Measurements from ENCODE around the gene GAB2.

Gene GAB2

DNA sequence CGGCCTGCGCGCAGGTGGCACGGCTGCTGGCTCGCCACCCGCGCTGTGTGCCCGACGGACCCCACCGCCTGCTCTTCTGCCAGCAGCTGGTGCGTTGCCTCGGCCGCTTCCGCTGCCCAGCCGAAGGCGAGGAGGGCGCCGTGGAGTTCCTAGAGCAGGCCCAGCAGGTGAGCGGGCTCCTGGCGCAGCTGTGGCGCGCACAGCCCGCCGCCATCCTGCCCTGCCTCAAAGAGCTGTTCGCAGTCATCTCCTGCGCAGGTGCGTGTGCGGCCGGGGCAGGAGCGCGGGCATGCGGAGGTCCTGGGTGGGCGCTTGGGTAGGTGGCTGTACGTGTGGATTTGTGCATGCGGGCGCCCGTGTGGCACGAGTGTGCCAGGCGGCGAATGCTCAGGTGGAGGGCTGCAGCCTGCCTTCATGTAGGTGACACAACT is 220.9 kb downstream of the GAB2 start:
- Histone ChIP-seq H3K36me3 (peaks cover 0 to 78% (median 10%) of the 10 kb centered on the region in 11 experiments; a peak in 12 of 22 replicates), H3K9me3 (replicated peaks in 1 of 11) (no peaks in the 10 kb centered on the region), H3K4me1 (peaks cover 35 to 59% (median 46%) of the 10 kb centered on the region in 10 experiments), H3K27me3 (no peaks in the 10 kb centered on the region), H3K27ac (no peak overlapping the region), H3K4me3 (no peak overlapping the region), H3K9ac (no peak overlapping the region), H4K20me1 (peaks cover 0 to 83% (median 0%) of the 10 kb centered on the region in 11 experiments; a peak in 8 of 22 replicates), H3K4me2 (0 out of 22 replicates have a peak overlapping the region, but pooled peaks of 1 of the 11 experiments have one; percentile 12)
- no peak for TF ChIP-seq Cebpa-rat (IDR thresholded peaks at IDR 0.05)

DNA sequence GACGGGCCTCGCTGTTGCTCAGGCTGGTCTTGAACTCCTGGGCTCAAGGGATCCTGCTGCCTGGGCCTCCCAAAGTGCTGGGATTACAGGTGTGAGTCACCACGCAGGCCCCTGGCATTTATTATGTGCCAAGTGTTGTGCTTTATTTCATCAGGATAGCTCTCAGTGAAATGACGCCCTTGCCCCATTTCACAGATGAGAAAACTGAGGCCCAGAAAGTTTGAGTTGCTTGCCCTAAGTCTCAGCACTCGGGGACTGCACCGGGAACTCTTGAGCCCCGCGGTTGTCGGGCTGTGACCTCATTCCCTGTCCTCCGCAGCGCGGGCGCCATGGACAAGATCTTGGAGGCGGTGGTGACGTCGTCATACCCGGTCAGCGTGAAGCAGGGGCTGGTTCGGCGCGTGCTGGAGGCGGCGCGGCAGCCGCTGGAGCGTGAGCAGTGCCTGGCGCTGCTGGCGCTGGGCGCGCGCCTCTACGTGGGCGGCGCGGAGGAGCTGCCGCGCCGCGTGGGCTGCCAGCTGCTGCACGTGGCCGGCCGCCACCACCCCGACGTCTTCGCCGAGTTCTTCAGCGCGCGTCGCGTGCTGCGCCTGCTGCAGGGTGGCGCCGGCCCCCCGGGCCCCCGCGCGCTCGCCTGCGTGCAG is 221.6 kb downstream of the GAB2 start:
- Histone ChIP-seq H3K27me3 (no peaks in the 10 kb centered on the region), H3K4me1 (peaks cover 36 to 59% (median 46%) of the 10 kb centered on the region in 10 experiments), H3K9me3 (replicated peaks in 1 of 11) (no peaks in the 10 kb centered on the region), H3K9ac (peak overlapping the region in 1 of 11 experiments; percentile 37; a peak in 1 of 22 replicates), H3K27ac (no peak overlapping the region), H3K4me2 (peak overlapping the region in 3 of 11 experiments; percentile 18 to 40 (median 19); a peak in 2 of 22 replicates), H3K4me3 (no peak overlapping the region), H4K20me1 (peaks cover 0 to 82% (median 0%) of the 10 kb centered on the region in 11 experiments; a peak in 8 of 22 replicates), H3K36me3 (peaks cover 0 to 72% (median 10%) of the 10 kb centered on the region in 11 experiments; a peak in 12 of 22 replicates)
- TF ChIP-seq Cebpa-rat (IDR thresholded peaks at IDR 0.05) = no peak

GRCh38 chr11:78194490-78194889 is 223.1 kb downstream of the GAB2 start:
- Histone ChIP-seq H3K36me3 (peaks cover 0 to 56% (median 0%) of the 10 kb centered on the region in 11 experiments; a peak in 11 of 22 replicates), H3K9me3 (replicated peaks in 1 of 11) (no peaks in the 10 kb centered on the region), H3K27me3 (no peaks in the 10 kb centered on the region), H3K4me3 (no peak overlapping the region), H4K20me1 (peaks cover 0 to 84% (median 0%) of the 10 kb centered on the region in 11 experiments; a peak in 7 of 22 replicates), H3K9ac (no peak overlapping the region), H3K4me2 (no peak overlapping the region), H3K27ac (no peak overlapping the region), H3K4me1 (peaks cover 42 to 64% (median 53%) of the 10 kb centered on the region in 10 experiments)
- TF ChIP-seq Cebpa-rat (IDR thresholded peaks at IDR 0.05) = no peak

DNA sequence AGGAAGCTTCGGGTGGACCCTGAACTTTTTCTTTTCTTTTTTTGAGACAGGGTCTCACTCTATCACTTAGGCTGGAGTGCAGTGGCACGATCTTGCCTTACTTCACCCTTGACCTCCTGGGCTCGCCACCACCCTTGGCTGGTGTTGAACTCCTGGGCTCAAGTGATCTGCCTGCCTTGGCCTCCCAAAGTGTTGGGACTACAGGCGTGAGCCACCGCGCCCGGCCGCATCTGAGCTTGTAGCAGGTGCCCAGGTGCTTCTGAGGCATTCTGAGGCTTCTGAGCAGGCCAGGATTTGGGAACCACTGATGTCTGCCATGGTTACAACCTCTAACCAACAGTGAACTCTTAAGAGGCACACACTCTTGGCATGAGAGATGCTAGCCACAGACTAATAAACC is 223.8 kb downstream of the GAB2 start:
- H3K9me3 ChIP-seq (replicated peaks in 1 of 11) = no peaks in the 10 kb centered on the region
- H3K4me3 ChIP-seq = no peak overlapping the region
- peak overlapping the region in 1 of 11 experiments; percentile 42; a peak in 1 of 22 replicates for H3K9ac ChIP-seq
- peaks cover 48 to 69% (median 60%) of the 10 kb centered on the region in 10 experiments for H3K4me1 ChIP-seq
- no peaks in the 10 kb centered on the region for H3K27me3 ChIP-seq
- peak overlapping the region in 6 of 11 experiments; percentile 14 to 62 (median 48); a peak in 7 of 22 replicates for H3K27ac ChIP-seq
- no peak for TF ChIP-seq Cebpa-rat (IDR thresholded peaks at IDR 0.05)
- peak overlapping the region in 9 of 11 experiments; percentile 32 to 99 (median 65); a peak in 16 of 22 replicates for H3K4me2 ChIP-seq
- peaks cover 0 to 79% (median 0%) of the 10 kb centered on the region in 11 experiments; a peak in 7 of 22 replicates for H4K20me1 ChIP-seq
- peaks cover 0 to 49% (median 0%) of the 10 kb centered on the region in 11 experiments; a peak in 11 of 22 replicates for H3K36me3 ChIP-seq

DNA sequence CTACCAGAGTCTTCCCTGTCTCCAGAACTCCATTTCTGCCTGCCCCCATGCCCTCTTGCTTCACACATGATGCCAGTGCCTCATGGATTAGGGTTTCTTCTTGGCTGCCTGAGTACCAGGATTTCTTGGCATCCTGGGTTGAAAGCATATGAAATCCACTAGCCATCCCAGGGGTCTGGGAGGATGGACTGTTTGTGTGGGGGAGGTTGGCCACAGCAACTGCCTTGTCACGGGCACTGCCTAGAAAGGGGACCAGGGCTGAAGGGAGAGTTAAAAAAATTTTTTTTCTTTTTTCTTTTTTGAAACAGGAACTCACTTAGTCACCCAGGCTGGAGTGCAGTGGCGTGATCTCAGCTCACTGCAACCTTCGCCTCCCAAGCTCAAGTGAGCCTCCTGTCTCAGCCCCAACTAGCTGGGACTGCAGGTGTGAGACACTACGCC is 224.7 kb downstream of the GAB2 start:
- Histone ChIP-seq H3K27ac (peak overlapping the region in 7 of 11 experiments; percentile 14 to 62 (median 47); a peak in 10 of 22 replicates), H3K36me3 (peaks cover 0 to 41% (median 0%) of the 10 kb centered on the region in 11 experiments; a peak in 10 of 22 replicates), H3K4me3 (no peak overlapping the region), H4K20me1 (peaks cover 0 to 72% (median 0%) of the 10 kb centered on the region in 11 experiments; a peak in 7 of 22 replicates), H3K4me2 (peak overlapping the region in 10 of 11 experiments; percentile 15 to 99 (median 62); a peak in 18 of 22 replicates), H3K9ac (peak overlapping the region in 7 of 11 experiments; percentile 18 to 44 (median 41); a peak in 6 of 22 replicates), H3K9me3 (replicated peaks in 1 of 11) (no peaks in the 10 kb centered on the region), H3K4me1 (peaks cover 48 to 69% (median 60%) of the 10 kb centered on the region in 10 experiments), H3K27me3 (no peaks in the 10 kb centered on the region)
- TF ChIP-seq Cebpa-rat (IDR thresholded peaks at IDR 0.05) = no peak

DNA sequence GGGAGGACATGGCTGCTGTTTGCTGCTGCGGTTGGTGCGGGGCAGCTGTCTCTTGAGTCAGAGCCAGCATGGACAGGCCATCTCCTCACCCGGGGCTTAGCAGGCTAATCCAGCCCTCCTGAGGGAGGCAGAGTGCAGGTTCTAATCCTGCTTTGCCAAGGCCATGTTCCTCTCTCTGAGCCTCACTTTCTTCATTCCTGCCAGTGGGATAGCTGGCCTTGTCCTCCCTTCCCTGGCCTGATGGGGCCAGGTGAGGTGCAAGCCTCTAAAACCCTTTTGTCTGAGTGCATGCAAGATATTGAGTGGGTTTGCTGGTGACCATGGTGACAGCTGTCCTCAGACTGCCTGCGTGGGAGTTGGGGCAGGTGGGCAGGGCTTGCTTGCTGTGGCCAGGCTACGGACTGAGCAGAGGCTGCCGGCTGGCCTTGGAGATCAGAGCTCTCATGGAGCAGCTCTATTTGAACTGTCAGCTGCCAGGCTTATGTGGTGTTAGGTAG is 225.3 kb downstream of the GAB2 start:
- H3K9me3 ChIP-seq (replicated peaks in 1 of 11) = no peaks in the 10 kb centered on the region
- H3K4me3 ChIP-seq = no peak overlapping the region
- H3K9ac ChIP-seq = peak overlapping the region in 3 of 11 experiments; percentile 10 to 42 (median 30); a peak in 2 of 22 replicates
- peak overlapping the region; percentile 9 to 99 (median 65); a peak in 17 of 22 replicates for H3K4me2 ChIP-seq
- H3K27me3 ChIP-seq = no peaks in the 10 kb centered on the region
- H3K36me3 ChIP-seq = peaks cover 0 to 34% (median 0%) of the 10 kb centered on the region in 11 experiments; a peak in 10 of 22 replicates
- no peak for TF ChIP-seq Cebpa-rat (IDR thresholded peaks at IDR 0.05)
- H3K4me1 ChIP-seq = peaks cover 54 to 76% (median 66%) of the 10 kb centered on the region in 10 experiments
- peaks cover 0 to 71% (median 0%) of the 10 kb centered on the region in 11 experiments; a peak in 8 of 22 replicates for H4K20me1 ChIP-seq
- peak overlapping the region in 4 of 11 experiments; percentile 38 to 62 (median 48); a peak in 5 of 22 replicates for H3K27ac ChIP-seq

- Histone ChIP-seq H3K4me1 (peaks cover 58 to 83% (median 71%) of the 10 kb centered on the region in 10 experiments), H3K27me3 (no peaks in the 10 kb centered on the region), H3K4me2 (peak overlapping the region; percentile 86 to 99 (median 97)), H4K20me1 (peaks cover 0 to 69% (median 0%) of the 10 kb centered on the region in 11 experiments; a peak in 5 of 22 replicates), H3K36me3 (peaks cover 0 to 31% (median 0%) of the 10 kb centered on the region in 11 experiments; a peak in 10 of 22 replicates), H3K4me3 (no peak overlapping the region), H3K9ac (peak overlapping the region in 1 of 11 experiments; percentile 81; a peak in 1 of 22 replicates), H3K27ac (no peak overlapping the region), H3K9me3 (replicated peaks in 1 of 11) (no peaks in the 10 kb centered on the region)
- TF ChIP-seq Cebpa-rat (IDR thresholded peaks at IDR 0.05) = no peak
Observed at GRCh38 chr11:78190871-78191538, 226.6 kb downstream of the GAB2 start.

DNA sequence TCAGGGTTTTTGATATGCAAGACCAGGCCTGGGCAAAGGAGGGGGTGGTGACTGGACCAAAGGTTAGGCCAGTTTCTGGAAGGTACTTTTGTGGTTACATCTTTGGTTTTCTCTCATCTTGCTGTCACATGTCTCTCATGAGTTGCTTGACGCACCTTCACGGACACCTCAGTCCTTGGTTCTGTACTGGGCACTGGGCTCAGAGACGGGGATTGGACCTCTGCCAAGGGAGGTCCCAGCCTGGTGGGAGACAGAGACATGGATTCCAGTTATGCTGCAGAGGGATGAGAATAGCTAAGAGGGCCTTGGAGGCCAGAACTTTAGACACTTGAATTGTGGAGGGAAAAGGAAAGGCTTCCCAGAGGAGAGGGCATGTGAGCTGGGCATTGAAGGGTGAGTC is 227.2 kb downstream of the GAB2 start:
- peak overlapping the region; percentile 86 to 99 (median 97) for H3K4me2 ChIP-seq
- TF ChIP-seq Cebpa-rat (IDR thresholded peaks at IDR 0.05) = no peak
- no peaks in the 10 kb centered on the region for H3K27me3 ChIP-seq
- no peaks in the 10 kb centered on the region for H3K9me3 ChIP-seq (replicated peaks in 1 of 11)
- peak overlapping the region in 3 of 11 experiments; percentile 4 to 71 (median 34); a peak in 1 of 22 replicates for H3K27ac ChIP-seq
- peaks cover 0 to 64% (median 0%) of the 10 kb centered on the region in 11 experiments; a peak in 5 of 22 replicates for H4K20me1 ChIP-seq
- peak overlapping the region in 6 of 10 experiments; percentile 72 to 90 (median 88); a peak in 7 of 20 replicates for H3K4me3 ChIP-seq
- H3K9ac ChIP-seq = peak overlapping the region in 9 of 11 experiments; percentile 79 to 87 (median 83); a peak in 12 of 22 replicates
- peaks cover 0 to 31% (median 0%) of the 10 kb centered on the region in 11 experiments; a peak in 5 of 22 replicates for H3K36me3 ChIP-seq
- peaks cover 58 to 86% (median 71%) of the 10 kb centered on the region in 10 experiments for H3K4me1 ChIP-seq
